HEK293 (cell line): ENCODE data around the gene SP140L.
A peak's percentile ranks its signal among the peaks of the same experiment; 100 is the strongest.

ENCODE experiments used
- CTCF ChIA-PET: fragments of 350-600 bp; formaldehyde crosslinking; extraction: SDS; loops from one replicate; lab custom pipeline; 2021; ENCODE audit warnings: antibody characterized with exemption; lab: Yijun Ruan, JAX
- POLR2A ChIA-PET: fragments of 300-600 bp; formaldehyde crosslinking; extraction: SDS; loops from one replicate; lab custom pipeline; 2020; ENCODE audit warnings: antibody characterized with exemption, inconsistent platforms; lab: Yijun Ruan, JAX
- H3K27ac ChIP-seq: fragments of 200-500 bp; sonication (Bioruptor generic); 2 replicates; pipeline ENCODE4 v1.5.1; 2014; ENCODE audit warnings: low read depth, low read length, control low read depth, inconsistent platforms; ENCODE audit errors: extremely low read depth
- H3K36me3 ChIP-seq, 2 experiments: fragments of 200-500 bp in 1 of 2; sonication (Bioruptor generic) in 1 of 2; 1 replicate in 1 of 2; 2 replicates in 1 of 2; pipeline ENCODE4 v1.5.1; 2014 to 2017; ENCODE audit warnings: inconsistent platforms in 2 of 2, low read length in 2 of 2; ENCODE audit not compliant: control insufficient read depth in 2 of 2, insufficient read depth in 1 of 2
- H3K4me1 ChIP-seq: fragments of 200-500 bp; sonication (Bioruptor generic); 2 replicates; pipeline ENCODE4 v1.5.1; 2014; ENCODE audit warnings: mild to moderate bottlenecking, low read length, inconsistent platforms; ENCODE audit not compliant: control insufficient read depth, insufficient read depth
- H3K4me3 ChIP-seq: 2 replicates; pipeline ENCODE4 v1.5.1; 2011; ENCODE audit warnings: low read depth, mild to moderate bottlenecking, control low read depth, low read length, moderate library complexity
- H3K9me3 ChIP-seq: fragments of 200-500 bp; sonication (Bioruptor generic); 2 replicates; pipeline ENCODE4 v1.5.1; 2014; ENCODE audit warnings: low read depth, low read length, inconsistent platforms; ENCODE audit not compliant: control insufficient read depth, insufficient read depth
- GLIS2 ChIP-seq: fragments of 450-650 bp; formaldehyde crosslinking; IDR thresholded peaks from 2 replicates; pipeline ENCODE4 v1.5.1; 2016; ENCODE audit warnings: missing biosample characterization, missing genetic modification characterization
- HOXC10 ChIP-seq: sonication (generic); formaldehyde crosslinking; IDR thresholded peaks from 2 replicates; pipeline ENCODE4 v1.8.1; 2023; ENCODE audit warnings: mild to moderate bottlenecking, missing genetic modification reagents
- KLF1 ChIP-seq: fragments of 450-650 bp; formaldehyde crosslinking; IDR thresholded peaks from 2 replicates; pipeline ENCODE4 v1.5.1; 2016; ENCODE audit warnings: missing biosample characterization, missing genetic modification characterization
- KLF10 ChIP-seq: fragments of 450-650 bp; IDR thresholded peaks from 2 replicates; pipeline ENCODE4 v1.5.1; 2018; ENCODE audit warnings: missing biosample characterization, mild to moderate bottlenecking, missing genetic modification characterization
- OSR2 ChIP-seq: fragments of 450-650 bp; formaldehyde crosslinking; IDR thresholded peaks from 2 replicates; pipeline ENCODE4 v1.5.1; 2016; ENCODE audit warnings: missing biosample characterization, missing genetic modification characterization
- ZIC2 ChIP-seq: fragments of 450-650 bp; formaldehyde crosslinking; IDR thresholded peaks from 2 replicates; pipeline ENCODE4 v1.5.1; 2016; ENCODE audit warnings: missing biosample characterization, missing genetic modification characterization
- ZNF221 ChIP-seq: fragments of 450-650 bp; formaldehyde crosslinking; IDR thresholded peaks from 2 replicates; pipeline ENCODE4 v1.5.1; 2017; ENCODE audit warnings: missing biosample characterization, missing genetic modification characterization, borderline replicate concordance
- ZNF23 ChIP-seq: fragments of 450-650 bp; formaldehyde crosslinking; IDR thresholded peaks from 2 replicates; pipeline ENCODE4 v1.5.1; 2016; ENCODE audit warnings: missing biosample characterization, missing genetic modification characterization, borderline replicate concordance
- ZNF24 ChIP-seq: fragments of 450-650 bp; formaldehyde crosslinking; IDR thresholded peaks from 2 replicates; pipeline ENCODE4 v1.5.1; 2016; ENCODE audit warnings: missing biosample characterization, missing genetic modification characterization
- ZNF248 ChIP-seq: fragments of 450-650 bp; formaldehyde crosslinking; IDR thresholded peaks from 2 replicates; pipeline ENCODE4 v1.5.1; 2017; ENCODE audit warnings: missing biosample characterization, missing genetic modification characterization
- ZNF416 ChIP-seq: fragments of 450-650 bp; formaldehyde crosslinking; IDR thresholded peaks from 2 replicates; pipeline ENCODE4 v1.5.1; 2016; ENCODE audit warnings: missing biosample characterization, missing genetic modification characterization
- ZNF423 ChIP-seq: fragments of 450-650 bp; formaldehyde crosslinking; IDR thresholded peaks from 2 replicates; pipeline ENCODE4 v1.5.1; 2016; ENCODE audit warnings: missing biosample characterization, missing genetic modification characterization
- ZNF473 ChIP-seq: fragments of 450-650 bp; formaldehyde crosslinking; IDR thresholded peaks from 2 replicates; pipeline ENCODE4 v1.5.1; 2017; ENCODE audit warnings: missing biosample characterization, missing genetic modification characterization
- ZNF549 ChIP-seq: fragments of 450-650 bp; IDR thresholded peaks from 2 replicates; pipeline ENCODE4 v1.5.1; 2018; ENCODE audit warnings: missing biosample characterization, missing genetic modification characterization, mild to moderate bottlenecking, inconsistent platforms, moderate library complexity
- ZNF555 ChIP-seq: fragments of 450-650 bp; formaldehyde crosslinking; conservative IDR thresholded peaks from 2 replicates; pipeline ENCODE4 v1.5.1; 2017; ENCODE audit warnings: missing biosample characterization, mild to moderate bottlenecking, missing genetic modification characterization, inconsistent platforms
- ZNF621 ChIP-seq: fragments of 450-650 bp; formaldehyde crosslinking; IDR thresholded peaks from 2 replicates; pipeline ENCODE4 v1.5.1; 2017; ENCODE audit warnings: missing biosample characterization, missing genetic modification characterization
- ZNF623 ChIP-seq: fragments of 450-650 bp; formaldehyde crosslinking; IDR thresholded peaks from 2 replicates; pipeline ENCODE4 v1.5.1; 2016; ENCODE audit warnings: missing biosample characterization, missing genetic modification characterization
- ZNF768 ChIP-seq: fragments of 450-650 bp; formaldehyde crosslinking; IDR thresholded peaks from 2 replicates; pipeline ENCODE4 v1.5.1; 2018; ENCODE audit warnings: missing biosample characterization, mild to moderate bottlenecking, missing genetic modification characterization
- ZNF776 ChIP-seq: fragments of 450-650 bp; formaldehyde crosslinking; IDR thresholded peaks from 2 replicates; pipeline ENCODE4 v1.5.0; 2017; ENCODE audit warnings: missing biosample characterization, missing genetic modification characterization, borderline replicate concordance
- ZSCAN16 ChIP-seq: fragments of 450-650 bp; formaldehyde crosslinking; IDR thresholded peaks from 2 replicates; pipeline ENCODE4 v1.5.1; 2016; ENCODE audit warnings: missing biosample characterization, missing genetic modification characterization
- TF ChIP-seq, protein P1 (sequence below): fragments of 450-650 bp; formaldehyde crosslinking; conservative IDR thresholded peaks from 2 replicates; pipeline ENCODE4 v1.5.1; 2016; ENCODE audit warnings: low read depth, missing biosample characterization, missing genetic modification characterization
- TF ChIP-seq, protein P2 (sequence below): fragments of 450-650 bp; formaldehyde crosslinking; IDR thresholded peaks from 2 replicates; pipeline ENCODE4 v1.5.1; 2016; ENCODE audit warnings: missing biosample characterization, missing genetic modification characterization
- TF ChIP-seq, protein P3 (sequence below): fragments of 450-650 bp; formaldehyde crosslinking; IDR thresholded peaks from 2 replicates; pipeline ENCODE4 v1.5.1; 2017; ENCODE audit warnings: missing biosample characterization, missing genetic modification characterization

SP140L gene

DNA sequence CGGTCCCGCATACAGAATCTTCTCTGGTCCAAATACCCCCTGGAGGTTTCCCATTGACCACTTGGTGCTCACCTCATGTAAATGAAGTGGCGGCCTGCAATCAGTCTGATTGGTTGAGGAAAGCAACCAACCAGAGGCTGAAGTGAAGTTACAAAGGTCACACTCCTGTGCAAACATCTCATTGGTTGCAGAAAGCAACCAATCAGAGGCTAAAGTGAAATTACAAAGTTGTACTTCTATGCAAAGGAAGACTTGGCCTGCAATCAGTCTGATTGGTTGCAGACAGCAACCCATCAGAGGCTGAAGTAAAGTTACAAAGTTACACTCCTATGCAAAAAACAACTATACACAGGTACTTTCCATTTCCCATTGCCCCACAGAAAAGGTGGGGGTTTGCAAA lies 86.5 kb downstream of the SP140L start:
- Histone ChIP-seq H3K4me3 (no peak overlapping the region), H3K9me3 (no peaks in the 10 kb centered on the region), H3K4me1 (no peaks in the 10 kb centered on the region; the same call in 1 of the 2 replicates), H3K36me3 (no peaks in the 10 kb centered on the region), H3K27ac (no peak overlapping the region)
- POLR2A ChIA-PET: no interaction called here
- CTCF ChIA-PET: no interaction called here
- TF ChIP-seq, protein P1, sequence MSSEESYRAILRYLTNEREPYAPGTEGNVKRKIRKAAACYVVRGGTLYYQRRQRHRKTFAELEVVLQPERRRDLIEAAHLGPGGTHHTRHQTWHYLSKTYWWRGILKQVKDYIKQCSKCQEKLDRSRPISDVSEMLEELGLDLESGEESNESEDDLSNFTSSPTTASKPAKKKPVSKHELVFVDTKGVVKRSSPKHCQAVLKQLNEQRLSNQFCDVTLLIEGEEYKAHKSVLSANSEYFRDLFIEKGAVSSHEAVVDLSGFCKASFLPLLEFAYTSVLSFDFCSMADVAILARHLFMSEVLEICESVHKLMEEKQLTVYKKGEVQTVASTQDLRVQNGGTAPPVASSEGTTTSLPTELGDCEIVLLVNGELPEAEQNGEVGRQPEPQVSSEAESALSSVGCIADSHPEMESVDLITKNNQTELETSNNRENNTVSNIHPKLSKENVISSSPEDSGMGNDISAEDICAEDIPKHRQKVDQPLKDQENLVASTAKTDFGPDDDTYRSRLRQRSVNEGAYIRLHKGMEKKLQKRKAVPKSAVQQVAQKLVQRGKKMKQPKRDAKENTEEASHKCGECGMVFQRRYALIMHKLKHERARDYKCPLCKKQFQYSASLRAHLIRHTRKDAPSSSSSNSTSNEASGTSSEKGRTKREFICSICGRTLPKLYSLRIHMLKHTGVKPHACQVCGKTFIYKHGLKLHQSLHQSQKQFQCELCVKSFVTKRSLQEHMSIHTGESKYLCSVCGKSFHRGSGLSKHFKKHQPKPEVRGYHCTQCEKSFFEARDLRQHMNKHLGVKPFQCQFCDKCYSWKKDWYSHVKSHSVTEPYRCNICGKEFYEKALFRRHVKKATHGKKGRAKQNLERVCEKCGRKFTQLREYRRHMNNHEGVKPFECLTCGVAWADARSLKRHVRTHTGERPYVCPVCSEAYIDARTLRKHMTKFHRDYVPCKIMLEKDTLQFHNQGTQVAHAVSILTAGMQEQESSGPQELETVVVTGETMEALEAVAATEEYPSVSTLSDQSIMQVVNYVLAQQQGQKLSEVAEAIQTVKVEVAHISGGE (tag by site-specific recombination): no peak
- no peak for TF ChIP-seq ZNF248
- TF ChIP-seq, all 188 proteins: peak for 0

DNA sequence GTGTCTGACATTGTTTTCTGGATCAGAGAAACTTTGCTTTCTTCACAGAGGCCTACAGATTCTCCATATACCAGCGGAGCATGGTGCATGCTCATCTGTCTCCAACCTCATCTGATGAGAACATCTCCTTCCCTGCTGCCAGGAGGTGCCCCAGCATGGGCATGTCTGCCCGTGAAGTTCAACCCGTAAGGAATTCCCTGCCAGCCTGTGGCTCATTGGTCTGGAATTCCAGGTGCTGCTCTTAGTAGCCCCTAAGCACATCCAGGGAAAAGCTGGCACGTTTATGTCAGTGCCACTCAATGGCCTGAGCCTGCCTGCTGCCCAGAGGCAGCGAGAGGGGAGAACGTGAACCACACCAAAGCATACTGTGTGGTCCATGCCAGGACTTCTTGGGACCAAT lies 87.3 kb downstream of the SP140L start:
- Histone ChIP-seq H3K9me3 (no peaks in the 10 kb centered on the region), H3K36me3 (no peaks in the 10 kb centered on the region), H3K4me1 (no peaks in the 10 kb centered on the region; the same call in 1 of the 2 replicates), H3K4me3 (no peak overlapping the region), H3K27ac (no peak overlapping the region)
- ChIA-PET CTCF (no interaction called here), POLR2A (no interaction called here)
- TF ChIP-seq ZSCAN16 (tag by site-specific recombination): no peak
- TF ChIP-seq ZNF623 (tag by site-specific recombination): no peak
- no peak for TF ChIP-seq ZNF23 (tag by site-specific recombination)
- TF ChIP-seq, protein P2, sequence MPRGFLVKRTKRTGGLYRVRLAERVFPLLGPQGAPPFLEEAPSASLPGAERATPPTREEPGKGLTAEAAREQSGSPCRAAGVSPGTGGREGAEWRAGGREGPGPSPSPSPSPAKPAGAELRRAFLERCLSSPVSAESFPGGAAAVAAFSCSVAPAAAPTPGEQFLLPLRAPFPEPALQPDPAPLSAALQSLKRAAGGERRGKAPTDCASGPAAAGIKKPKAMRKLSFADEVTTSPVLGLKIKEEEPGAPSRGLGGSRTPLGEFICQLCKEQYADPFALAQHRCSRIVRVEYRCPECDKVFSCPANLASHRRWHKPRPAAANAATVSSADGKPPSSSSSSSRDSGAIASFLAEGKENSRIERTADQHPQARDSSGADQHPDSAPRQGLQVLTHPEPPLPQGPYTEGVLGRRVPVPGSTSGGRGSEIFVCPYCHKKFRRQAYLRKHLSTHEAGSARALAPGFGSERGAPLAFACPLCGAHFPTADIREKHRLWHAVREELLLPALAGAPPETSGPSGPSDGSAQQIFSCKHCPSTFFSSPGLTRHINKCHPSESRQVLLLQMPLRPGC (tag by site-specific recombination): no peak
- no peak for TF ChIP-seq OSR2
- TF ChIP-seq ZNF621 (tag by site-specific recombination): no peak
- no peak for TF ChIP-seq HOXC10 (CRISPR knock-in tag)
- TF ChIP-seq, all 188 proteins: peak for 0

DNA sequence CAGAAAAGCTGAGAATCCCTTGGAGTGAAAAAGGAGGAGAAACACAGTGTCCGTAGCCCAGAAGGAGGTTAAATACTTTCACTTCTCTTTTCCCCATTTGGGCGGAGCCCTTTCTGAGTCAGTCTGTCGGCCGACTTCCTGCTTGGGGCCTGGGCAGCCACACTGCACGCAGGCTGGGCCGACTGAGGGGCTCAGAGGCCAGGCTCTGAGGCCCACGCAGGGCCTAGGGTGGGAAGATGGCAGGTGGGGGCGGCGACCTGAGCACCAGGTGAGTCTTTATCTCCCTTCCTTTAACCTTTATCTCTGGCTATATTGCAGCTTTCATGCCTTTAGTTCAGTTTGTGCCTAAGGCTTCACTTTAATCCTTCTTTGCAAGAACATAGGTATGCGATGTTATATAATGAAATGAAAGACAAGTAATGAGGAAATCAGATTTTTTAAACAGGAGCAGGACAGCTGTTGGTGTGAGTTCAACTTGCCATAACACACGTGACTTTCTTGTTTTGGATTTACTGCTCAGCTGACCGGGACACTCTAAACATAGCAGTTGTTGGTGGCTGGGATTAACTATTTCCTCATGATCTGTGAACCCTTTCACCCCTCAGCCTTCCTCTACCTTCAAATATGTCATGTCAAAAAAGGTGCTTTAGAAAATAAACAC lies 89.2 kb downstream of the SP140L start, which contains the start of gene SP100:
SP100 (plus strand) TSS at position 141 of the 661 bp plus-strand sequence; CDS start at position 237, 96 bp downstream.
- CTCF ChIA-PET: interaction anchor here (0.5 kb wide), 1 partner anchor 256 kb away, joined by 5 read pairs; no protein-coding TSS in a partner anchor
- H3K4me1 ChIP-seq: no peaks in the 10 kb centered on the region; the same call in 1 of the 2 replicates
- no peak within 1 kb of the TSS for H3K27ac ChIP-seq
- TF ChIP-seq, protein P3, sequence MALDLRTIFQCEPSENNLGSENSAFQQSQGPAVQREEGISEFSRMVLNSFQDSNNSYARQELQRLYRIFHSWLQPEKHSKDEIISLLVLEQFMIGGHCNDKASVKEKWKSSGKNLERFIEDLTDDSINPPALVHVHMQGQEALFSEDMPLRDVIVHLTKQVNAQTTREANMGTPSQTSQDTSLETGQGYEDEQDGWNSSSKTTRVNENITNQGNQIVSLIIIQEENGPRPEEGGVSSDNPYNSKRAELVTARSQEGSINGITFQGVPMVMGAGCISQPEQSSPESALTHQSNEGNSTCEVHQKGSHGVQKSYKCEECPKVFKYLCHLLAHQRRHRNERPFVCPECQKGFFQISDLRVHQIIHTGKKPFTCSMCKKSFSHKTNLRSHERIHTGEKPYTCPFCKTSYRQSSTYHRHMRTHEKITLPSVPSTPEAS (tag by site-specific recombination): no peak
- TF ChIP-seq ZNF776 (tag by site-specific recombination) (no peak), GLIS2 (tag by site-specific recombination) (no peak), ZNF24 (no peak), ZIC2 (tag by site-specific recombination) (no peak), KLF1 (tag by site-specific recombination) (no peak), ZNF423 (tag by site-specific recombination) (no peak), ZNF473 (tag by site-specific recombination) (no peak), ZNF221 (tag by site-specific recombination) (no peak), ZNF416 (tag by site-specific recombination) (no peak), ZNF555 (tag by site-specific recombination) (no peak), ZNF549 (tag by site-specific recombination) (no peak), KLF10 (tag by site-specific recombination) (no peak), ZNF768 (tag by site-specific recombination) (no peak)
- TF ChIP-seq, protein P1 (tag by site-specific recombination): no peak

More for the DNA sequence above, 89.2 kb downstream of the SP140L start, which contains the start of gene SP100:
- no peaks in the 10 kb centered on the region for H3K36me3 ChIP-seq
- POLR2A ChIA-PET: no interaction called here
- peak within 1 kb of the TSS; percentile 45 for H3K4me3 ChIP-seq
- no peaks in the 10 kb centered on the region for H3K9me3 ChIP-seq
